B cell (primary cell): ENCODE data around the gene COMT. TPM values are rescaled to one million over a fixed set of nuclear protein-coding genes. Genes with fewer than 3 reads are reported as not detected.

Source experiments
- ATAC-seq: fragments of 200-7000 bp; cut with Tn5 transposase; one replicate; pipeline ENCODE4 v1.10.0; 2021; ENCODE audit warnings: low read depth, mild to moderate bottlenecking, moderate number of reproducible peaks, moderate library complexity
- CTCF ChIA-PET: fragments of 350-600 bp; sonication (Branson Sonifier 250); formaldehyde crosslinking; loops from one replicate; lab custom pipeline; 2021; ENCODE audit warnings: antibody characterized with exemption, inconsistent platforms; lab: Charles Lee
- POLR2A ChIA-PET: fragments of 350-600 bp; sonication (Branson Sonifier 250); formaldehyde crosslinking; loops from one replicate; lab custom pipeline; 2021; ENCODE audit warnings: antibody characterized with exemption; lab: Charles Lee
- DNase-seq: peaks from one replicate; pipeline ENCODE4 v3.0.0; 2013
- H2AFZ ChIP-seq: 2 replicates; pipeline ENCODE4 v1.6.1; 2012; ENCODE audit warnings: mild to moderate bottlenecking, low read depth, low read length; ENCODE audit not compliant: insufficient read depth, poor library complexity, severe bottlenecking
- H3K27ac ChIP-seq, 2 donors: 1 replicate in 1 of 2; 2 replicates in 1 of 2; pipeline ENCODE4 v1.5.1; 2012 to 2013; ENCODE audit warnings: low read length in 2 of 2, mild to moderate bottlenecking in 2 of 2, moderate library complexity in 1 of 2
- H3K27me3 ChIP-seq, 4 experiments: fragments of 200-600 bp in 1 of 4; sonication (generic) in 1 of 4; replicated peaks in 1 of 4; 1 replicate in 2 of 4; 2 replicates in 2 of 4; pipeline versions ENCODE4 v1.6.1 to v1.7.0; 2013 to 2016; ENCODE audit warnings: low read length in 3 of 4, mild to moderate bottlenecking in 2 of 4, mixed read lengths in 1 of 4, moderate library complexity in 1 of 4; ENCODE audit not compliant: insufficient read depth in 4 of 4, control insufficient read depth in 3 of 4; ENCODE audit errors: control extremely low read depth in 1 of 4
- H3K36me3 ChIP-seq, 2 experiments: replicated peaks in 1 of 2; 1 replicate in 1 of 2; 2 replicates in 1 of 2; pipeline versions ENCODE4 v1.6.1 to v1.7.1; 2013; ENCODE audit warnings: low read length in 1 of 2; ENCODE audit not compliant: insufficient read depth in 2 of 2, control insufficient read depth in 1 of 2; ENCODE audit errors: control extremely low read depth in 1 of 2, extremely low read depth in 1 of 2
- H3K4me1 ChIP-seq, 2 donors: fragments of 200-600 bp in 1 of 2; sonication (generic) in 1 of 2; 1 replicate in 1 of 2; 2 replicates in 1 of 2; pipeline versions ENCODE4 v1.5.1 to v1.6.1; 2013 to 2017; ENCODE audit warnings: low read length in 2 of 2; ENCODE audit not compliant: control insufficient read depth in 2 of 2, insufficient read depth in 2 of 2
- H3K4me2 ChIP-seq: replicated peaks from 2 replicates; pipeline ENCODE3; 2012; ENCODE audit warnings: mild to moderate bottlenecking, low read depth, low read length; ENCODE audit not compliant: poor library complexity, severe bottlenecking
- H3K4me3 ChIP-seq, 5 experiments: fragments of 200-600 bp in 1 of 5; sonication (generic) in 1 of 5; 1 replicate in 3 of 5; 2 replicates in 2 of 5; pipeline versions ENCODE4 v1.5.1 to v1.7.0; 2011 to 2016; ENCODE audit warnings: low read length in 4 of 5, mild to moderate bottlenecking in 4 of 5, low read depth in 2 of 5, control low read depth in 1 of 5, moderate library complexity in 1 of 5; ENCODE audit not compliant: insufficient read depth in 1 of 5; ENCODE audit errors: control extremely low read depth in 1 of 5, extremely low read depth in 1 of 5
- H3K79me2 ChIP-seq: fragments of 200-600 bp; sonication (generic); one replicate; pipeline ENCODE4 v1.6.0; 2016; ENCODE audit warnings: low read length; ENCODE audit not compliant: control insufficient read depth, insufficient read depth
- H3K9ac ChIP-seq: fragments of 200-600 bp; sonication (generic); 2 replicates; pipeline ENCODE4 v1.6.1; 2017; ENCODE audit warnings: mild to moderate bottlenecking, low read length, moderate library complexity
- H3K9me3 ChIP-seq, 3 donors: one replicate each; pipeline versions ENCODE4 v1.6.1 to v1.7.1; 2013; ENCODE audit warnings: low read length in 2 of 3; ENCODE audit not compliant: control insufficient read depth in 2 of 3, insufficient read depth in 1 of 3; ENCODE audit errors: control extremely low read depth in 1 of 3
- H4K20me1 ChIP-seq: 2 replicates; pipeline ENCODE4 v1.6.0; 2012; ENCODE audit warnings: mild to moderate bottlenecking, low read length; ENCODE audit not compliant: insufficient read depth, control insufficient read depth, poor library complexity, severe bottlenecking
- H3K27ac Mint-ChIP-seq: one replicate; pipeline ENCODE4 v1.8.0; 2021; ENCODE audit warnings: mixed read lengths
- H3K27me3 Mint-ChIP-seq: one replicate; pipeline ENCODE4 v1.8.0; 2021; ENCODE audit warnings: mixed read lengths
- H3K4me1 Mint-ChIP-seq: one replicate; pipeline ENCODE4 v1.8.0; 2021; ENCODE audit warnings: mixed read lengths
- H3K4me3 Mint-ChIP-seq: one replicate; pipeline ENCODE4 v1.8.0; 2021; ENCODE audit warnings: mixed read lengths
- H3K9me3 Mint-ChIP-seq: one replicate; pipeline ENCODE4 v1.8.0; 2022; ENCODE audit warnings: mixed read lengths; ENCODE audit not compliant: insufficient read depth
- EZH2 ChIP-seq: IDR thresholded peaks from 2 replicates; pipeline ENCODE4 v1.6.1; 2012; ENCODE audit warnings: borderline replicate concordance, low read depth, mild to moderate bottlenecking, moderate library complexity, low read length; ENCODE audit not compliant: insufficient read depth, poor library complexity, severe bottlenecking
- WGBS: methylation state at CpG from one replicate; pipeline ENCODE4 v1.1.5; 2013; ENCODE audit warnings: missing lambda C conversion rate; ENCODE audit not compliant: insufficient coverage; 5-methylcytosine and 5-hydroxymethylcytosine counted together
- intact Hi-C: fragments of 100-400 bp; cut with micrococcal nuclease; formaldehyde crosslinking; loops from one replicate; pipeline ENCODE4 v1.10.0; 2022
- polyA plus RNA-seq: library from polyadenylated mRNA; depleted of rRNA; stranded (reverse); fragments of >200 nt; gene quantifications from 2 replicates; pipeline ENCODE4 v1.2.3, GENCODE V29; 2012
- total RNA-seq, 2 donors: library from RNA; stranded (reverse); fragments of 120-200 nt in 1 of 2; gene quantifications; 1 replicate in 1 of 2; 2 replicates in 1 of 2; pipeline versions ENCODE4 v1.2.3 to v1.2.4, GENCODE V29; 2013 to 2022
- TF ChIP-seq, protein P1 (sequence below): fragments of 200-600 bp; IDR thresholded peaks from one replicate; pipeline ENCODE4 v1.8.0; 2022; ENCODE audit warnings: antibody characterized with exemption, mild to moderate bottlenecking

Gene COMT
- total and polyA plus RNA-seq, 2 donors (not counting 1 experiment from before 2014, with no cell fraction given) = 32.6 to 58.3 TPM

DNA sequence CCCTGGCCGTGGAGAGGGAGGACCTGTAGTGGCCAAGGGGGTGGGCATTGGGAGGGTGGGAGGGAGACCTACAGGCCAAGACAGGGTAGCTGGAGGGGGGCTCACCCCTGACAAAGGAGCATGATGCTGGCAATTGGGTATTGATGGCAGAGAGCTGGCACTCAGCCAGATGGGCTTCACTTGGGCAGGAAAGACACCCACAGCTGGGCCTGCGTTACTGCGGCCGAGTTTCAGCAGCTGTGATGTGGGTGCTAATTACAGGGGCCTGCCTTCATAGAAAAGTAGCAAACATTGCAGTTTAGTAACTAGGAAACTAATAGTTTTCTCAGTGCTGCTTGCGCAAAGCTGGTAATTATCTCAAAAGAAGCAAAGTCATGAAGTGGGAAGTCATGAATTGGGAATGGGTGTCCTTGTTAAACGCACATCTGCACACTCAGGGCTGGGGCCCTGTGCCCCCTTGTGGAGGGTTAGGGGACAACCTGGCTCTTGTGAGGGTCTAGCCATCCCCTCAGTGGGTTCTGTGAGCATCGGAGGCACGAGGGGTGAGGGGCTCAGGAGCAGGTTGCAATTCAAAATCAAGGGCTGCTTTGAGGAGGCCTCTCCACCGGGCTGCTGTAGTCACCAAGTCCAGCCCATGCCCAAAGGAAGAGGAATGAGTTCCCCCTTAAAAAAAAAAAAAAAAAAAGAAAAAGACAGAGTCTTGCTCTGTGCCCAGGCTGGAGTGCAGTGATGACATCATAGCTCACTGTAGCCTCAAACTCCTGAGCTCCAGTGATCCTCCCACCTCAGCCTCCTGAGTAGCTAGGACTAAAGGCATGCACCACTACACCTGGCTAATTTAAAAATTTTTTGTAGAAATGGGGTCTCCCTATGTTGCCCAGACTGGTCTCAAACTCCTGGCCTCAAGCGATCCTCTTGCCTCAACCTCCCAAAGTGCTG is 24.5 kb downstream of the COMT start:
- peaks cover 0 to 30% of the 10 kb centered on the region in 2 experiments for H3K36me3 ChIP-seq

More for the DNA sequence above, 24.5 kb downstream of the COMT start:
- TF ChIP-seq, protein P1, sequence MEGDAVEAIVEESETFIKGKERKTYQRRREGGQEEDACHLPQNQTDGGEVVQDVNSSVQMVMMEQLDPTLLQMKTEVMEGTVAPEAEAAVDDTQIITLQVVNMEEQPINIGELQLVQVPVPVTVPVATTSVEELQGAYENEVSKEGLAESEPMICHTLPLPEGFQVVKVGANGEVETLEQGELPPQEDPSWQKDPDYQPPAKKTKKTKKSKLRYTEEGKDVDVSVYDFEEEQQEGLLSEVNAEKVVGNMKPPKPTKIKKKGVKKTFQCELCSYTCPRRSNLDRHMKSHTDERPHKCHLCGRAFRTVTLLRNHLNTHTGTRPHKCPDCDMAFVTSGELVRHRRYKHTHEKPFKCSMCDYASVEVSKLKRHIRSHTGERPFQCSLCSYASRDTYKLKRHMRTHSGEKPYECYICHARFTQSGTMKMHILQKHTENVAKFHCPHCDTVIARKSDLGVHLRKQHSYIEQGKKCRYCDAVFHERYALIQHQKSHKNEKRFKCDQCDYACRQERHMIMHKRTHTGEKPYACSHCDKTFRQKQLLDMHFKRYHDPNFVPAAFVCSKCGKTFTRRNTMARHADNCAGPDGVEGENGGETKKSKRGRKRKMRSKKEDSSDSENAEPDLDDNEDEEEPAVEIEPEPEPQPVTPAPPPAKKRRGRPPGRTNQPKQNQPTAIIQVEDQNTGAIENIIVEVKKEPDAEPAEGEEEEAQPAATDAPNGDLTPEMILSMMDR = peak; percentile 33
- no peak for TF ChIP-seq EZH2
- H3K4me1 Mint-ChIP-seq = peaks cover 6% of the 10 kb centered on the region
- no peak overlapping the region for H3K4me3 Mint-ChIP-seq
- no peaks in the 10 kb centered on the region for H3K27me3 Mint-ChIP-seq
- ChIA-PET CTCF (interaction anchor here (0.7 kb wide), 1 partner anchor 47 kb away, joined by 3 read pairs; no protein-coding TSS in a partner anchor), POLR2A (no interaction called here)
- Histone ChIP-seq H3K79me2 (peaks cover 7% of the 10 kb centered on the region), H3K9ac (no peak overlapping the region), H3K9me3 (no peaks in the 10 kb centered on the region), H3K4me2 (no peak overlapping the region), H3K4me3 (no peak overlapping the region), H2AFZ (no peak overlapping the region), H4K20me1 (peaks cover 8% of the 10 kb centered on the region), H3K27ac (no peak overlapping the region), H3K4me1 (peaks cover 0 to 4% of the 10 kb centered on the region in 2 donors), H3K27me3 (no peaks in the 10 kb centered on the region)
- no peak overlapping the region for H3K27ac Mint-ChIP-seq
- no peak for ATAC-seq
- 89% methylated on average over 8 of the region's 10 CpGs for WGBS
- no peaks in the 10 kb centered on the region for H3K9me3 Mint-ChIP-seq
- DNase-seq = no peak
- intact Hi-C loops = no loop called here
